Measurements from ENCODE around the gene FAM98A. TPM values are rescaled to one million over a fixed set of nuclear protein-coding genes. Genes with fewer than 3 reads are reported as not detected.

FAM98A gene
- total and polyA plus RNA-seq, 7 donors = 11.8 to 53.2 (median 20.9) TPM

DNA sequence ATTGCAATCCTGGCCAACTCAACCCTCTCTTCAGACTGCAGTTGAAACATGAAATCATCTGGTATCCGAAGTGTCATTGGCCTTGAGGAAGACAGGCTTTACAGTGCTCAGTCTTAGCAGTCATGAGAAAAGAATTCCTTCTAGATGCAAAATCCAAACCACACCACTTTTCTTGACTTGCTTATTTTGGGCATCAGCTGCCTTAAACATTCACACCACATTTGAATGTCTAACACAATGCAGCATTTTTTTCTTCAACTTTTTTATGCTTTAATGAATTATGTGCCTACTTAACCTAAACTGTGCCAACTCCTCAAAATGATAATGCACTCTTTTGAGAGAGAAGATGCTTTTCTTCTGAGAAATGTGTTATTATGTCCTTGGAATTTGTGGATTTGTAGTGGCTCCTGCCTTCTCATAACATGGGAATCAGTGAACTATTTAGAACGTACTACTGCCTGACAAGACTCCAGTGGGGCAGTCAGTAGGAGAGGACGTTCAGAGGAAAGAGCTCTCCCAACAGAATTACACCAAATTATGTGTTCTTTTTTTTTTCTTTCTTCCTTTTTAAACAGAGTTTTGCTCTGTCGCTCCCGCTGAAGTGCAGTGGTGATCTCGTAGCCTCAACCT, 3.2 kb upstream of the FAM98A start:
- intact Hi-C loops (cut with DNase I) = no loop called here
- H3K27ac ChIP-seq = no peak overlapping the region
- no peaks in the 10 kb centered on the region for H3K36me3 ChIP-seq
- 88 to 89% methylated on average over 6 of the region's 6 CpGs for WGBS, 2 donors
- peaks cover 0 to 17% (median 11%) of the 10 kb centered on the region in 4 donors for H3K4me1 ChIP-seq
- DNase-seq = no peak
- TF ChIP-seq POLR2A (IDR thresholded peaks at IDR 0.05) (no peak), POLR2AphosphoS5 (IDR thresholded peaks at IDR 0.05) (no peak), EP300 (IDR thresholded peaks at IDR 0.05) (no peak)
- TF ChIP-seq, protein P1, sequence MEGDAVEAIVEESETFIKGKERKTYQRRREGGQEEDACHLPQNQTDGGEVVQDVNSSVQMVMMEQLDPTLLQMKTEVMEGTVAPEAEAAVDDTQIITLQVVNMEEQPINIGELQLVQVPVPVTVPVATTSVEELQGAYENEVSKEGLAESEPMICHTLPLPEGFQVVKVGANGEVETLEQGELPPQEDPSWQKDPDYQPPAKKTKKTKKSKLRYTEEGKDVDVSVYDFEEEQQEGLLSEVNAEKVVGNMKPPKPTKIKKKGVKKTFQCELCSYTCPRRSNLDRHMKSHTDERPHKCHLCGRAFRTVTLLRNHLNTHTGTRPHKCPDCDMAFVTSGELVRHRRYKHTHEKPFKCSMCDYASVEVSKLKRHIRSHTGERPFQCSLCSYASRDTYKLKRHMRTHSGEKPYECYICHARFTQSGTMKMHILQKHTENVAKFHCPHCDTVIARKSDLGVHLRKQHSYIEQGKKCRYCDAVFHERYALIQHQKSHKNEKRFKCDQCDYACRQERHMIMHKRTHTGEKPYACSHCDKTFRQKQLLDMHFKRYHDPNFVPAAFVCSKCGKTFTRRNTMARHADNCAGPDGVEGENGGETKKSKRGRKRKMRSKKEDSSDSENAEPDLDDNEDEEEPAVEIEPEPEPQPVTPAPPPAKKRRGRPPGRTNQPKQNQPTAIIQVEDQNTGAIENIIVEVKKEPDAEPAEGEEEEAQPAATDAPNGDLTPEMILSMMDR (IDR thresholded peaks at IDR 0.05) = no peak
- H3K9me3 ChIP-seq = no peaks in the 10 kb centered on the region
- no peaks in the 10 kb centered on the region for H3K27me3 ChIP-seq
- H3K4me3 ChIP-seq = no peak overlapping the region

DNA sequence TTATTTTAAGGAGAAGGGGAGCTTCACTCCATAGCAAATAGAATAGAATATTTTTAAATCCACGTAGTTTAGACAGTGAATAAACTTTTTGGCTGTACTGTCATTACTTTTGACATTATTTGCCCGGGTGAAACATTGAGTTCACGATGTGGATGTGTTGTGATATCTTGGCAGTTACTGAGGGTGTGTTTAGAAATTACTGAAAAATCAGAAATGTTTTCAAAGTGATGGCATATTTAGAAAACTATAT, 769 bp upstream of the FAM98A start:
- intact Hi-C loops (cut with DNase I) = no loop called here
- H3K4me3 ChIP-seq = peak overlapping the region; percentile 86 to 96 (median 88)
- peaks cover 0 to 26% (median 15%) of the 10 kb centered on the region in 4 donors for H3K4me1 ChIP-seq
- H3K27ac ChIP-seq = peak overlapping the region; percentile 86 to 90 (median 88)
- no peaks in the 10 kb centered on the region for H3K27me3 ChIP-seq
- peaks cover 0 to 2% (median 0%) of the 10 kb centered on the region in 4 donors for H3K36me3 ChIP-seq
- H3K9me3 ChIP-seq = no peaks in the 10 kb centered on the region
- no peak for DNase-seq
- TF ChIP-seq EP300 (IDR thresholded peaks at IDR 0.05) (no peak), POLR2A (IDR thresholded peaks at IDR 0.05) (no peak), POLR2AphosphoS5 (IDR thresholded peaks at IDR 0.05) (no peak)
- TF ChIP-seq, protein P1 (IDR thresholded peaks at IDR 0.05) = no peak
- WGBS, 2 donors = 11 to 30% methylated on average over 3 of the region's 3 CpGs

DNA sequence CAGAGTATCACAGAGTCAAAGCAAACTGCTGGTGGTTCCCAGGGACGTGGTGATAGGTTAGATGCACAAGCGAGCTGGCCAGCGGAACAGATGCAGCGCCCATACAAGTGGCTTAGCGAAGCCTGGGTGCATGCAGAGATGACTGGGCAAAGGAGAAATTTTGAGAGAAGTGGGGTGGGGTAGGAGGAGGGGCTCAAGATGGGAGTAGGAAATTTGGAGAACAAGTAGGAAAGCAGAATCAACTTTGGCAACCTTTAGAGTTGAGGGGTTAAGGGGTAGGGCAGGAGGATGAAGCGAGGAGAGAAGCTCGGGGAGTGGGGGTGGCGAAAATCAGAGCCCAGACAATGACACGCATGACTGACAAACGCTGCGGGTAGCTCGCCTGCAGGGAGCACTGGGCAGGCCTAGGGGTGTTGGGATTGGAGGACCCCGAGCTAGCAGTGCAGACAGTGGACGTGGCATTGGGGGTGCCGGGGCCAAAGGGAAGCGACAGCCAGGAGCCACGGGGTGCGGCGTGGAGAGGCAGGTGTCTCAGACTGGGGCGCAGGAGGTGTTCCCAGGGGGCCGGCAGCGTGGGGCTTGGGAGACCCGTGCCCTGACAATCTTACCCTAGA, 431 bp downstream of the FAM98A start:
- 0 to 1% methylated on average over 23 of the region's 23 CpGs for WGBS, 2 donors
- peak overlapping the region; percentile 86 to 96 (median 88) for H3K4me3 ChIP-seq
- peak overlapping the region; percentile 86 to 90 (median 88) for H3K27ac ChIP-seq
- intact Hi-C loops (cut with DNase I) = no loop called here
- no peaks in the 10 kb centered on the region for H3K9me3 ChIP-seq
- peaks cover 0 to 12% (median 0%) of the 10 kb centered on the region in 4 donors for H3K36me3 ChIP-seq
- no peaks in the 10 kb centered on the region for H3K27me3 ChIP-seq
- no peak for DNase-seq
- peaks cover 0 to 26% (median 15%) of the 10 kb centered on the region in 4 donors for H3K4me1 ChIP-seq
- TF ChIP-seq POLR2AphosphoS5 (IDR thresholded peaks at IDR 0.05) = no peak
- TF ChIP-seq, protein P1 (IDR thresholded peaks at IDR 0.05) = no peak
- TF ChIP-seq EP300 (IDR thresholded peaks at IDR 0.05) = no peak
- no peak for TF ChIP-seq POLR2A (IDR thresholded peaks at IDR 0.05)

DNA sequence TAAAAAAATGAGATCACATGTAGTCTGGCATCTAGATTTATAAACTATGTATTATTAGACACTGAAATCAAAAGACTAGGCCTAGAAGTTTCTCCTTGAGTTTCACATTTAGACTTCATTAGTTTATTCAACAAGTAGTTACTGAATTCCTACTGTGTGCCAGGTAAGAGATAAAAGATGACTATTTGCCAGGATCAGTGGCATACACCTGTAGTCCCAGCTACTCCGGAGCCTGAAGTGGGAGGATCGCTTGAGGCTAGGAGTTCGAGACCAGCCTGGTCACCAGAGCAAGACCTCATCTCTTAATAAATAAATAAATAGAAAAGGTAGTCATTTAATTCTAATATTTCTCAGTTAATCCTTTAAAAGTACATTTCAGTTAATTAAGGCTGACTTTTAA, 2.1 kb downstream of the FAM98A start:
- TF ChIP-seq EP300 (IDR thresholded peaks at IDR 0.05) = no peak
- TF ChIP-seq, protein P1 (IDR thresholded peaks at IDR 0.05) = no peak
- TF ChIP-seq POLR2A (IDR thresholded peaks at IDR 0.05) = no peak
- TF ChIP-seq POLR2AphosphoS5 (IDR thresholded peaks at IDR 0.05) = no peak
- intact Hi-C loops (cut with DNase I) = no loop called here
- Histone ChIP-seq H3K27me3 (no peaks in the 10 kb centered on the region), H3K27ac (no peak overlapping the region), H3K4me1 (peaks cover 0 to 26% (median 15%) of the 10 kb centered on the region in 4 donors), H3K4me3 (no peak overlapping the region), H3K36me3 (peaks cover 0 to 28% (median 5%) of the 10 kb centered on the region in 4 donors), H3K9me3 (no peaks in the 10 kb centered on the region)
- 78% methylated on average over 3 of the region's 3 CpGs for WGBS, 2 donors
- DNase-seq = no peak

Data from sigmoid colon (tissue), 7 donors.